Mononuclear cell (primary cell): ENCODE measurements around the gene CADPS2. TPM values are rescaled to one million over a fixed set of nuclear protein-coding genes. Genes with fewer than 3 reads are reported as not detected.

ENCODE experiments used
- total RNA-seq: library from RNA; depleted of rRNA; stranded (reverse); fragments of >200 nt; gene quantifications from one replicate; pipeline ENCODE4 v1.2.3, GENCODE V29; 2012

CADPS2 gene
- total RNA-seq, 1 donor = not detected

Other genes starting within 250 kb of the CADPS2 start
- not detected for gene RNF133, start 187.3 kb downstream of the CADPS2 start, total RNA-seq
- gene RNF148, start 183.5 kb downstream of the CADPS2 start, total RNA-seq = not detected
- gene TAS2R16, start 109.2 kb upstream of the CADPS2 start, total RNA-seq = not detected